Fibroblast of the aortic adventitia (primary cell): Measurements from ENCODE around the gene RAB11FIP5. TPM values are rescaled to one million over a fixed set of nuclear protein-coding genes. Genes with fewer than 3 reads are reported as not detected.

Experiments
- DNase-seq: peaks from one replicate; pipeline ENCODE4 v3.0.0-alpha.2; 2010; ENCODE audit warnings: low read depth
- H3K4me3 ChIP-seq: 2 replicates; pipeline ENCODE4 v1.5.1; 2011; ENCODE audit warnings: low read depth, mild to moderate bottlenecking, control low read depth, low read length, moderate library complexity
- CTCF ChIP-seq: IDR thresholded peaks from 2 replicates; pipeline ENCODE4 v1.5.1; 2011; ENCODE audit warnings: mild to moderate bottlenecking, low read length, control low read depth, inconsistent platforms; ENCODE audit not compliant: insufficient read depth
- total RNA-seq: library from RNA; depleted of rRNA; stranded (reverse); fragments of >200 nt; gene quantifications from 2 replicates; pipeline ENCODE4 v1.2.3, GENCODE V29; 2012; ENCODE audit warnings: low replicate concordance

Gene RAB11FIP5
- total RNA-seq, 1 donor, result 48.5 TPM

GRCh38 chr2:73031725-73032701, 80.7 kb downstream of the RAB11FIP5 start:
- no peak for TF ChIP-seq CTCF
- peak; percentile 11 for DNase-seq
- H3K4me3 ChIP-seq, result no peak overlapping the region

DNA sequence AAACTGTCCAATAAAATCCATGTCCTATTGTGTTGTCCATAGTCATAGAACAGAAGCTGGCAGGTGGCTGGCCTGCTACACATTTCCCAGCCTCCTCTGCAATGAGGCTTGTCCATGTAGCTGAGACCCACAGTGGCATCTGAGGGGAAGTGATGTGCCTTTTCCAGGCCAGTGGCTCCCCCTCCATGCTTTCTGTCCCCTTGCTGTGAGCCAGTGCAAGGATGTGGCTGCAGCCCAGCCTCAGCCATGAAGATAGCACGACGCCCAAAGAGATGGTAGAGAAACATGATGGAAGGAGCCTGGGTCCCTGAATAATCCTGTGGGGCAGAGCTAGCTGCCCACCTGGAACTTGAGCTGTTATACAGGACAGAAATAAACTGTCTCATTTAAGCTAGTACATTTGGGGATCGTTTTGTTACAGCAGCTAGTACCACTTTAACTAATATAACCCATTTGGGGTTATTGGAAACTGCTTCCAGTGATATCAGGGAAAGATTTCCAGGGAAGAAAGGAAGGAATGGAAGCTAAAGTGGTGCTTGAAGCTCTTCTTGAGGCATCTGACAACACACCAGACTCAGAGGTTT, 81.6 kb downstream of the RAB11FIP5 start:
- no peak overlapping the region for H3K4me3 ChIP-seq
- DNase-seq, result no peak
- no peak for TF ChIP-seq CTCF

GRCh38 chr2:73028841-73029240, 83.9 kb downstream of the RAB11FIP5 start:
- DNase-seq, result peak; percentile 19
- no peak for TF ChIP-seq CTCF

GRCh38 chr2:73027340-73027739, 85.4 kb downstream of the RAB11FIP5 start:
- no peak overlapping the region for H3K4me3 ChIP-seq
- TF ChIP-seq CTCF, result no peak
- DNase-seq, result no peak

More at GRCh38 chr2:73028841-73029240, 83.9 kb downstream of the RAB11FIP5 start:
- no peak overlapping the region for H3K4me3 ChIP-seq

- DNase-seq, result no peak
- H3K4me3 ChIP-seq, result no peak overlapping the region
- TF ChIP-seq CTCF, result no peak
Measured at GRCh38 chr2:73023497-73023896, 89.3 kb downstream of the RAB11FIP5 start.

Other genes starting within 250 kb of the RAB11FIP5 start
- 14.3 and 58.3 TPM in 2 replicates for gene SPR, start 225.5 kb downstream of the RAB11FIP5 start, total RNA-seq
- not detected in 2 replicates for gene EMX1, start 195.4 kb downstream of the RAB11FIP5 start, total RNA-seq
- 18.0 and 19.0 TPM in 2 replicates for gene SFXN5, start 41.2 kb downstream of the RAB11FIP5 start, total RNA-seq
- gene NOTO, start 89.6 kb upstream of the RAB11FIP5 start, total RNA-seq, result not detected in 2 replicates
- gene SMYD5, start 101.3 kb upstream of the RAB11FIP5 start, total RNA-seq, result 15.0 and 21.1 TPM in 2 replicates
- gene PRADC1, start 120.3 kb upstream of the RAB11FIP5 start, total RNA-seq, result 8.6 and 15.0 TPM in 2 replicates
- gene CCT7, start 121.4 kb upstream of the RAB11FIP5 start, total RNA-seq, result 195 and 196 TPM in 2 replicates
- 0.18 and 1.6 TPM in 2 replicates for gene FBXO41, start 171.5 kb upstream of the RAB11FIP5 start, total RNA-seq
- gene EGR4, start 180.6 kb upstream of the RAB11FIP5 start, total RNA-seq, result not detected in 2 replicates